A673 (cell line): ENCODE data around the gene MOCS2.

Source experiments
- CTCF ChIP-seq: fragments of 300-800, 200-600 bp; sonication (generic); conservative IDR thresholded peaks from 2 replicates; pipeline ENCODE4 v1.5.1; 2017; ENCODE audit warnings: low read depth, mild to moderate bottlenecking, antibody characterized with exemption, low read length, moderate library complexity, mixed read lengths
- EZH2 ChIP-seq: fragments of 200-600 bp; sonication (generic); IDR thresholded peaks from 2 replicates; pipeline ENCODE4 v1.6.1; 2017; ENCODE audit warnings: borderline replicate concordance, low read depth, mild to moderate bottlenecking, mixed read lengths, antibody characterized with exemption, low read length; ENCODE audit not compliant: poor library complexity, severe bottlenecking

- TF ChIP-seq CTCF (no peak), EZH2 (no peak)
Measured at GRCh38 chr5:53053364-53053763, 56.2 kb downstream of the MOCS2 start.
